ENCODE data around the gene LPCAT1. TPM values are rescaled to one million over a fixed set of nuclear protein-coding genes. Genes with fewer than 3 reads are reported as not detected.

Gene LPCAT1
- total and polyA plus RNA-seq, 2 of the 4 experiments (the other 2 are of a cell fraction) = 17.7 to 33.6 TPM

- no peak overlapping the region for H4K91ac ChIP-seq (ENCODE audit: insufficient read depth, low read depth, low read length)
- no peaks in the 10 kb centered on the region for H4K20me1 ChIP-seq (ENCODE audit: insufficient read depth, low read length)
- H3K9ac ChIP-seq (ENCODE audit: low read depth, low read length) = no peak overlapping the region
- no peak overlapping the region for H2BK20ac ChIP-seq (ENCODE audit: low read depth, low read length)
- dilution Hi-C loops (cut with HindIII; ENCODE audit: low sequenced_read_pairs, unreplicated experiment) = no loop called here
- H2BK15ac ChIP-seq (ENCODE audit: low read depth, low read length) = no peak overlapping the region
- H2BK120ac ChIP-seq (ENCODE audit: low read depth, low read length) = no peak overlapping the region
- H3K9me3 ChIP-seq (ENCODE audit: control insufficient read depth, insufficient read depth, low read length) = peaks cover 33% of the 10 kb centered on the region
- no peak overlapping the region for H2AK5ac ChIP-seq (ENCODE audit: low read depth, low read length)
- H3K4me1 ChIP-seq (ENCODE audit: control insufficient read depth, insufficient read depth, low read length) = no peaks in the 10 kb centered on the region
- no peak overlapping the region for H2AK9ac ChIP-seq (replicated peaks; ENCODE audit: low read depth, low read length, poor library complexity)
- no peak overlapping the region for H3K4ac ChIP-seq (ENCODE audit: low read depth, low read length)
- no peaks in the 10 kb centered on the region for H3K9me1 ChIP-seq (ENCODE audit: insufficient read depth, low read length)
- H3K4me2 ChIP-seq (ENCODE audit: low read depth, low read length) = no peak overlapping the region
- H3K4me3 ChIP-seq (ENCODE audit: insufficient read depth, low read depth, low read length) = no peak overlapping the region
- H3K36me3 ChIP-seq (ENCODE audit: control insufficient read depth, insufficient read depth, low read length) = no peaks in the 10 kb centered on the region
- H3K23ac ChIP-seq (ENCODE audit: low read depth, low read length) = no peak overlapping the region
- WGBS, 2 experiments (ENCODE audit: extremely low coverage in 2 of 2, insufficient read length in 1 of 2) = 84% methylated on average over 2 of the region's 5 CpGs; no CpG with 5 or more reads in 1 of the 2 experiments
- no peak overlapping the region for H3K56ac ChIP-seq (ENCODE audit: extremely low read depth, insufficient read depth, low read length)
- no peak overlapping the region for H3K14ac ChIP-seq (replicated peaks; ENCODE audit: low read depth, low read length)
- no peak overlapping the region for H2AFZ ChIP-seq (replicated peaks; ENCODE audit: low read length, poor library complexity)
- POLR2A ChIA-PET (ENCODE audit: unreplicated experiment) = no interaction called here
- no peak overlapping the region for H4K8ac ChIP-seq (ENCODE audit: low read depth in 2 of 2, low read length in 2 of 2)
- H4K5ac ChIP-seq (ENCODE audit: low read depth, low read length) = no peak overlapping the region
- intact Hi-C loops (cut with micrococcal nuclease) = no loop called here
- H3K79me1 ChIP-seq (ENCODE audit: low read depth in 1 of 2, low read length in 2 of 2) = no peaks in the 10 kb centered on the region
- in situ Hi-C loops (cut with MboI; ENCODE audit: low sequenced_read_pairs) = no loop called here
- no peak overlapping the region for H3K18ac ChIP-seq (ENCODE audit: low read depth, low read length)
- no peak overlapping the region for H3K27ac ChIP-seq (ENCODE audit: insufficient read depth, low read length)
- DNase-seq = no peak
- CTCF ChIA-PET = no interaction called here
- no peak overlapping the region for H2BK5ac ChIP-seq (ENCODE audit: low read depth, low read length, poor library complexity, severe bottlenecking)
- no peak for TF ChIP-seq FOS (IDR thresholded peaks at IDR 0.05; ENCODE audit: low read depth, low read length)
- no peak for TF ChIP-seq RFX5 (IDR thresholded peaks at IDR 0.05; ENCODE audit: low read depth, low read length)
- no peak for TF ChIP-seq MAZ (IDR thresholded peaks at IDR 0.05; ENCODE audit: borderline replicate concordance, low read depth, low read length)
- no peak for TF ChIP-seq CHD1 (IDR thresholded peaks at IDR 0.05; ENCODE audit: low read depth, low read length)
- TF ChIP-seq RCOR1 (IDR thresholded peaks at IDR 0.05; ENCODE audit: insufficient replicate concordance, low read length) = no peak
- no peak for TF ChIP-seq POLR2A (IDR thresholded peaks at IDR 0.05; ENCODE audit: low read depth, low read length)
- TF ChIP-seq MAFK (IDR thresholded peaks at IDR 0.05; ENCODE audit: low read depth, low read length) = no peak
- TF ChIP-seq SMC3 (IDR thresholded peaks at IDR 0.05; ENCODE audit: low read depth, low read length) = no peak
- no peak for TF ChIP-seq MXI1 (IDR thresholded peaks at IDR 0.05; ENCODE audit: borderline replicate concordance, low read depth, low read length)
- no peak for TF ChIP-seq ELK1 (IDR thresholded peaks at IDR 0.05; ENCODE audit: borderline replicate concordance, low read depth, low read length)
- TF ChIP-seq RAD21 (IDR thresholded peaks at IDR 0.05; ENCODE audit: low read length) = no peak
- TF ChIP-seq, protein P1, sequence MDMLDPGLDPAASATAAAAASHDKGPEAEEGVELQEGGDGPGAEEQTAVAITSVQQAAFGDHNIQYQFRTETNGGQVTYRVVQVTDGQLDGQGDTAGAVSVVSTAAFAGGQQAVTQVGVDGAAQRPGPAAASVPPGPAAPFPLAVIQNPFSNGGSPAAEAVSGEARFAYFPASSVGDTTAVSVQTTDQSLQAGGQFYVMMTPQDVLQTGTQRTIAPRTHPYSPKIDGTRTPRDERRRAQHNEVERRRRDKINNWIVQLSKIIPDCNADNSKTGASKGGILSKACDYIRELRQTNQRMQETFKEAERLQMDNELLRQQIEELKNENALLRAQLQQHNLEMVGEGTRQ (IDR thresholded peaks at IDR 0.05; ENCODE audit: low read depth, low read length) = no peak
- no TSS peak for BruUV-seq (replicated peaks)
- ATAC-seq (ENCODE audit: low read depth) = no peak
- no peaks in the 10 kb centered on the region for H3K27me3 ChIP-seq (ENCODE audit: control insufficient read depth, insufficient read depth, low read length)
Observed at GRCh38 chr5:1429496-1429895, 94.3 kb downstream of the LPCAT1 start.

All from IMR-90 (cell line).